ENCODE measurements around the gene SLC34A3. TPM values are rescaled to one million over a fixed set of nuclear protein-coding genes. Genes with fewer than 3 reads are reported as not detected.

The SLC34A3 gene
- total and polyA plus RNA-seq, 2 donors (not counting 3 experiments of a cell fraction or from before 2014, with no cell fraction given) = not detected

GRCh38 chr9:137191245-137191644 is 39.5 kb upstream of the SLC34A3 start:
- Histone ChIP-seq H3K4me3 (replicated peaks in 1 of 3; ENCODE audit: insufficient read depth in 1 of 3, low read depth in 1 of 3, low read length in 3 of 3) (no peak overlapping the region), H3K4me2 (ENCODE audit: insufficient read depth, low read length) (no peak overlapping the region)
- TF ChIP-seq CTCF (IDR thresholded peaks at IDR 0.05; ENCODE audit: extremely low read depth in 1 of 2, insufficient read depth in 1 of 2, low read depth in 1 of 2, low read length in 2 of 2) (no peak), MYC (IDR thresholded peaks at IDR 0.05; ENCODE audit: low read depth, low read length) (no peak), POLR2A (IDR thresholded peaks at IDR 0.05; ENCODE audit: low read depth, low read length) (no peak), EZH2 (IDR thresholded peaks at IDR 0.05; ENCODE audit: borderline replicate concordance, low read depth, low read length, severe bottlenecking) (no peak), GATA2 (IDR thresholded peaks at IDR 0.05; ENCODE audit: insufficient read depth, insufficient read length, low read depth, low read length) (no peak), JUN (IDR thresholded peaks at IDR 0.05; ENCODE audit: borderline replicate concordance, insufficient read depth, insufficient read length, low read depth) (no peak), FOS (IDR thresholded peaks at IDR 0.05; ENCODE audit: borderline replicate concordance, insufficient read depth, low read length) (no peak), MAX (IDR thresholded peaks at IDR 0.05; ENCODE audit: insufficient read depth, insufficient read length) (no peak), POLR2AphosphoS5 (IDR thresholded peaks at IDR 0.05; ENCODE audit: insufficient read depth, low read depth, low read length) (no peak)

More at GRCh38 chr9:137191245-137191644, 39.5 kb upstream of the SLC34A3 start:
- Histone ChIP-seq H3K9me1 (replicated peaks; ENCODE audit: control insufficient read depth, extremely low read depth, insufficient read depth, low read length) (no peaks in the 10 kb centered on the region), H3K9me3 (replicated peaks; ENCODE audit: control insufficient read depth, insufficient read depth, low read length) (no peaks in the 10 kb centered on the region), H2AFZ (ENCODE audit: low read depth, low read length) (no peak overlapping the region), H3K36me3 (ENCODE audit: control insufficient read depth in 2 of 2, extremely low read depth in 1 of 2, insufficient read depth in 2 of 2, low read length in 2 of 2) (peaks cover 0 to 16% of the 10 kb centered on the region in 2 experiments), H3K4me1 (ENCODE audit: control insufficient read depth, extremely low read depth, insufficient read depth, low read length) (peaks cover 17% of the 10 kb centered on the region), H3K9ac (replicated peaks; ENCODE audit: extremely low read depth, insufficient read depth, low read length) (no peak overlapping the region), H3K27ac (ENCODE audit: insufficient read depth, low read depth, low read length) (no peak overlapping the region), H3K79me2 (ENCODE audit: control insufficient read depth, insufficient read depth, low read length) (peaks cover 31% of the 10 kb centered on the region), H3K27me3 (ENCODE audit: control insufficient read depth in 2 of 2, insufficient read depth in 2 of 2, low read length in 2 of 2) (no peaks in the 10 kb centered on the region), H4K20me1 (replicated peaks; ENCODE audit: control insufficient read depth, extremely low read depth, insufficient read depth, low read length) (no peaks in the 10 kb centered on the region)
- DNase-seq (ENCODE audit: low read depth, low spot score) (no peak), FAIRE-seq (no peak)
- ChIA-PET POLR2A (no interaction called here), CTCF (no interaction called here)
- no TSS peak for BruUV-seq (replicated peaks)
- dilution Hi-C loops (cut with MboI; ENCODE audit: extremely low pct_ligation_motif_present, low sequenced_read_pairs) = no loop called here
- intact Hi-C loops (cut with micrococcal nuclease) = no loop called here
